Ishikawa (cell line): ENCODE results near the gene OR13J1.

Experiments used
- CEBPB ChIP-seq: IDR thresholded peaks from 2 replicates; pipeline ENCODE4 v1.6.1; 2012
- EGR1 ChIP-seq: IDR thresholded peaks from 2 replicates; pipeline ENCODE4 v1.6.1; 2012
- EP300 ChIP-seq: IDR thresholded peaks from 2 replicates; pipeline ENCODE4 v1.6.1; 2012; ENCODE audit warnings: borderline replicate concordance
- NFIC ChIP-seq: IDR thresholded peaks from 2 replicates; pipeline ENCODE4 v1.6.1; 2012
- RAD21 ChIP-seq: IDR thresholded peaks from 2 replicates; pipeline ENCODE4 v1.6.1; 2012; ENCODE audit warnings: low read depth
- TAF1 ChIP-seq: IDR thresholded peaks from 2 replicates; pipeline ENCODE4 v1.6.1; 2012; ENCODE audit warnings: low read depth, mild to moderate bottlenecking
- YY1 ChIP-seq: IDR thresholded peaks from 2 replicates; pipeline ENCODE4 v1.6.1; 2012; ENCODE audit warnings: low read depth
- ZBTB7A ChIP-seq: IDR thresholded peaks from 2 replicates; pipeline ENCODE4 v1.6.1; 2012; ENCODE audit warnings: low read depth

DNA sequence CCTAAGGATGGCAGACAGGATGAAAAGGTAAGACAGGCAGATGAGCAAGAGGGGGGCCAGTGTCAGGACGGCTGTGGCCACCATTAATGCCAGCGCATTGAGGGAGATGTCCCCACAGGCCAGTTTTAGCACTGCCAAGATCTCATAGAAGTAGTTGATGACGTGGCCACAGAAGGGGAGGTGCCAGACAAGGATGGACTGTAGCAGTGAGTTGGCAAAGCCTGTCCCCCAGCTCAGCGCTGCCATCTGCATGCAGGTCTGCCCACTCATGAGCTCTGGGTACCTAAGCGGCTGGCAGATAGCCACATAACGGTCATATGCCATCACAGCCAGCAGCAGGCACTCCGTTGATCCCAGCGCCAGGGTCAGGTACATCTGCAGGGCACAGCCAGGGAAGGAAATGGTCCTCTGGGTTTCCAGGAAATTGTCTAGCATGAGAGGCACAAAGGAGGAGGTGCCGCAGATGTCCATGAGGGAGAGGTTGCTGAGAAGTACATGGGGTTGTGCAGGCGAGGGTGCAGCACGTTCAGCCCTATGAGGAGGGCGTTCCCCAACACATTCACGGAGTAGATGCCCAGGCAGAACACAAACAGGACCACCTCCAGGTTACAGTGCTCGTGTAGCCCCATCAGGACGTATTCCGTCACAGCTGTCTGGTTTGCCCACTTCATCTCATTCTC is 10.8 kb downstream of the OR13J1 start:
- no peak for TF ChIP-seq EP300
- no peak for TF ChIP-seq EGR1
- TF ChIP-seq CEBPB, result no peak
- no peak for TF ChIP-seq TAF1
- TF ChIP-seq NFIC, result no peak
- TF ChIP-seq YY1, result no peak
- TF ChIP-seq RAD21, result no peak
- TF ChIP-seq ZBTB7A, result no peak
